Mesothelial cell of epicardium (in vitro differentiated cells): ENCODE data around the gene PKD1L1. TPM values are rescaled to one million over a fixed set of nuclear protein-coding genes. Genes with fewer than 3 reads are reported as not detected.
A peak's percentile ranks its signal among the peaks of the same experiment; 100 is the strongest.

ENCODE experiments used
- DNase-seq, 2 experiments: peaks; one replicate each; pipeline ENCODE4 v3.0.0; 2021; ENCODE audit warnings: low spot score in 2 of 2; ENCODE audit not compliant: unreplicated experiment in 2 of 2
- H3K27ac Mint-ChIP-seq: 2 replicates; pipeline ENCODE4 v1.8.0; 2021; ENCODE audit warnings: mixed read lengths
- H3K27me3 Mint-ChIP-seq: 2 replicates; pipeline ENCODE4 v1.8.0; 2021; ENCODE audit warnings: low read depth, mixed read lengths
- H3K36me3 Mint-ChIP-seq: 2 replicates; pipeline ENCODE4 v1.8.0; 2021; ENCODE audit warnings: mixed read lengths
- H3K4me1 Mint-ChIP-seq: 2 replicates; pipeline ENCODE4 v1.8.0; 2021; ENCODE audit warnings: mixed read lengths
- H3K4me3 Mint-ChIP-seq: 2 replicates; pipeline ENCODE4 v1.8.0; 2021; ENCODE audit warnings: mild to moderate bottlenecking, moderate library complexity, mixed read lengths
- H3K9me3 Mint-ChIP-seq: 2 replicates; pipeline ENCODE4 v1.8.0; 2021; ENCODE audit warnings: mixed read lengths
- total RNA-seq: library from RNA; stranded (reverse); gene quantifications from 3 replicates; pipeline ENCODE4 v1.2.1, GENCODE V29; 2021
- TF ChIP-seq, protein P1 (sequence below): fragments of 200-600 bp; sonication (generic); IDR thresholded peaks from one replicate; pipeline ENCODE4 v1.5.0; 2021; ENCODE audit warnings: antibody characterized with exemption; ENCODE audit not compliant: unreplicated experiment

The PKD1L1 gene
- total RNA-seq, 1 donor from 2014 or later = 0.36 TPM

DNA sequence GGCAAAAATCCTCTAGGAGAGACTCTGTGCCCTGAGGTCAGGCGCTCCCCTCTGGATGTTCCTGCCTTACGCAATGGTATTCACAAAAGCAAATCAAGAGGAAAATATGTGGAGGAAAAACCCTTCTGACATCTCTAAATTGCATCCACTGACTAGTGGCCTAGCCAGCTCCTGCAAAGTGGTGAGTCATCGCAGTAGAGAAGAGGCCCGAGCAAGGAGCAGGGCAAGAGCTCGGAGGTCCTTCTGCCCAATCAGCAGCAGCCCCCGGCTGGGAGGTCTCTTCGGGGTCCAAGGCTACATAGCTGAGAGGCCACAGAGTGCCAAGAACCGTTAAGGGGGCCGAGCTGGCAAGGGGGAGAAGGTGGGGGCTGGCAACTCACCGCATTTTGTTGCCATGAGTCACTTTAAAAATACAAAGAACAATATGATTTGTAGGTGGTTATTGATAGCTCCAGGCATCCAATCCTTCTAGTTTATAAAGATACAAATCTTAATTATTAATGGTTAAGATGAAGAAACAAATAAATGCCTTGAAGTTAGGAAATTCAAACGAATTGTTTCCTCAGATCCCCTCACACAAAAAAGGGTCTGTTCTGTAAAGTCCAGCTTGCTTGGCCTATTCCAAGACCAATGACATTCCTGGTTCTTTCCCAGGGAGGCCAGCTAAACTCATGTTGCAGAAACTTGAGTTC lies 161.6 kb downstream of the PKD1L1 start:
- Mint-ChIP-seq H3K4me3 (no peak overlapping the region), H3K9me3 (peaks cover 10% of the 10 kb centered on the region), H3K4me1 (peaks cover 62% of the 10 kb centered on the region), H3K27ac (peak overlapping the region; percentile 98), H3K27me3 (no peaks in the 10 kb centered on the region), H3K36me3 (peaks cover 3% of the 10 kb centered on the region)
- DNase-seq = peak; percentile 49 to 67
- TF ChIP-seq, protein P1, sequence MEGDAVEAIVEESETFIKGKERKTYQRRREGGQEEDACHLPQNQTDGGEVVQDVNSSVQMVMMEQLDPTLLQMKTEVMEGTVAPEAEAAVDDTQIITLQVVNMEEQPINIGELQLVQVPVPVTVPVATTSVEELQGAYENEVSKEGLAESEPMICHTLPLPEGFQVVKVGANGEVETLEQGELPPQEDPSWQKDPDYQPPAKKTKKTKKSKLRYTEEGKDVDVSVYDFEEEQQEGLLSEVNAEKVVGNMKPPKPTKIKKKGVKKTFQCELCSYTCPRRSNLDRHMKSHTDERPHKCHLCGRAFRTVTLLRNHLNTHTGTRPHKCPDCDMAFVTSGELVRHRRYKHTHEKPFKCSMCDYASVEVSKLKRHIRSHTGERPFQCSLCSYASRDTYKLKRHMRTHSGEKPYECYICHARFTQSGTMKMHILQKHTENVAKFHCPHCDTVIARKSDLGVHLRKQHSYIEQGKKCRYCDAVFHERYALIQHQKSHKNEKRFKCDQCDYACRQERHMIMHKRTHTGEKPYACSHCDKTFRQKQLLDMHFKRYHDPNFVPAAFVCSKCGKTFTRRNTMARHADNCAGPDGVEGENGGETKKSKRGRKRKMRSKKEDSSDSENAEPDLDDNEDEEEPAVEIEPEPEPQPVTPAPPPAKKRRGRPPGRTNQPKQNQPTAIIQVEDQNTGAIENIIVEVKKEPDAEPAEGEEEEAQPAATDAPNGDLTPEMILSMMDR = no peak

DNA sequence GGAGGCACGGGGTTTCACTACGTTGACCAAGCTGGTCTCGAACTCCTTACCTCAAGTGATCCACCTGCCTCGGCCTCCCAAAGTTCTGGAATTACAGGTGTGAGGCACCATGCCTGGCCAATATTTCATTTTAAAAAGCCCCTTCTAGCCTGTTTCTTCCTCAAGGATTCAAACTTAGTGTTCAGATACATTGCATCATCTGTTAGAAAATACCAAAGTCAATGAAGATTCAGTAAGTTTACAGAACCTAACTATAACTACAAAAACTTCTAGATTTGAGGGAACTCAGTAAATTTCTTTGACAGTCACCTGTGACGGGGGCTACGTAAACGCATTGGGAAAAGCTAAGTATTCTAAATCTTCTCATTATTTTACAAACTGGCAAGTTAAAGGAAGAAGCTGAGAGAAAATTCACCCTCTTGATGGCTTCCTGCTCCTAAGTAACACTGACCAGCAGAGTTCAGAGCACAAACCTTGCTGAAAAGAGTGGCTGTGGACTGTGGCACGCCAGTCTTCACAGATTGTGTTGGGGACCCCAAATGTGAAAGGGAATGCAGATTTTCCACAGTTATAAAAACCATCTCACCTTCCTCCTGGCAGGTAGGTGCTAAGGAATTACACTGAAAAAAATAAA lies 162.2 kb downstream of the PKD1L1 start:
- TF ChIP-seq, protein P1 = no peak
- peak in 1 of 2 experiments; percentile 5 for DNase-seq
- peak overlapping the region; percentile 98 for H3K27ac Mint-ChIP-seq
- peaks cover 64% of the 10 kb centered on the region for H3K4me1 Mint-ChIP-seq
- no peaks in the 10 kb centered on the region for H3K27me3 Mint-ChIP-seq
- H3K9me3 Mint-ChIP-seq = peaks cover 5% of the 10 kb centered on the region
- H3K4me3 Mint-ChIP-seq = no peak overlapping the region
- peaks cover 4% of the 10 kb centered on the region for H3K36me3 Mint-ChIP-seq

DNA sequence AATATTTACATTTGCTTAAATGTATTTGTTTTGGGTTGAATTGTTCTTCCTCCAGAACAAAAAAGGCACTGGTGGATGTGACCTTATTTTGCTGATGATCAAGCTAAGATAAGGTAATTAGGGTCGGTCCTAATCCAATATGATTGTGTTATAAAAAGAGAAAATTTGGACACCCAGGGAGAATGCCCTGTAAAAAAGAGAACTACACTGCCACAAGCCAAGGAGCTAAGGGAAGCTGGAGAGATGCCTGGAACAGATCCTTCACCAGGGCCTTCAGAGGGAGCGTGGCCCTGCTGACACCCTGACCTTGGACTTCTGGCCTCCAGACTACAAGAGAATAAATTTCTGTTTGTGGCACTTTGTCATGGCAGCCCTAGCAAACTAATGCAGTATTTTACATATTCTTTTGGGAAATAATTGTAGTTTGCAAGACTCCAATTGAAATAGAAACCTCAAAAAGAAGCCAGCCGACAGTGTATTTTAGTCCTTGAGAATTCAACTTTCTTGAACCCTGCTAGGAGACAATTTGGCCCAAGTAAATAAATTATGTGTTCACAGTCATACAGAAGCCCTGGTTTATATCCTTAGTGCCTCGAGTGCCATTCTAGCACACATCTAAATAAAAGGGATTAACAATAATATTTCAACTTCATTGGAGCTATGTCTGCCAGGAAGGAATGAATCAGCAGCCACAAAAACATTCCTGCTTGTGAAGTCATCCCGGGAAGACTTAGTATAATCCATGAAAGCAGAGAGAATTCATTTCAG lies 164.6 kb downstream of the PKD1L1 start:
- peaks cover 74% of the 10 kb centered on the region for H3K4me1 Mint-ChIP-seq
- DNase-seq = peak in 1 of 2 experiments; percentile 27
- H3K36me3 Mint-ChIP-seq = peaks cover 4% of the 10 kb centered on the region
- TF ChIP-seq, protein P1 = no peak
- no peaks in the 10 kb centered on the region for H3K27me3 Mint-ChIP-seq
- H3K4me3 Mint-ChIP-seq = no peak overlapping the region
- peak overlapping the region; percentile 98 for H3K27ac Mint-ChIP-seq
- H3K9me3 Mint-ChIP-seq = peaks cover 4% of the 10 kb centered on the region

DNA sequence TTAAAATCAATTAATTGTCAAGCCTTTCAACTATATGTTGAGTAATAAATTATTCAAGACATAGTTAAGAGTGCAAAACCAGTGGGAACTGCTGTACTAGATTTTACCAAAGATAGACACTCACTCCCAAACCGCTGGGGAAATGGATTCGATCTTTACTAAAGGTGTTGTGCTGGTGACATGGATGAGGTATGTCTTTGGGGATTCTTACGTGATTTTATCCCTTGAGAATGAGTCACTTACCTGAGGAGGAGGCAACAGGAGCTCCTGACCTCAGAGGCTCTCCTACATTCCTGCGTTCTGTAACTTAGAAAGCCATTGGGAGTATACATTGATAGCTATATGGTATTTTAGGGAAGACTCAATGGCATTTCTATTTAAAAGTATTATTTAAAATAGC lies 165.5 kb downstream of the PKD1L1 start:
- H3K9me3 Mint-ChIP-seq = peaks cover 9% of the 10 kb centered on the region
- TF ChIP-seq, protein P1 = no peak
- peak overlapping the region; percentile 98 for H3K27ac Mint-ChIP-seq
- H3K4me3 Mint-ChIP-seq = no peak overlapping the region
- H3K27me3 Mint-ChIP-seq = no peaks in the 10 kb centered on the region
- peaks cover 4% of the 10 kb centered on the region for H3K36me3 Mint-ChIP-seq
- peaks cover 80% of the 10 kb centered on the region for H3K4me1 Mint-ChIP-seq
- DNase-seq = peak in 1 of 2 experiments; percentile 19

DNA sequence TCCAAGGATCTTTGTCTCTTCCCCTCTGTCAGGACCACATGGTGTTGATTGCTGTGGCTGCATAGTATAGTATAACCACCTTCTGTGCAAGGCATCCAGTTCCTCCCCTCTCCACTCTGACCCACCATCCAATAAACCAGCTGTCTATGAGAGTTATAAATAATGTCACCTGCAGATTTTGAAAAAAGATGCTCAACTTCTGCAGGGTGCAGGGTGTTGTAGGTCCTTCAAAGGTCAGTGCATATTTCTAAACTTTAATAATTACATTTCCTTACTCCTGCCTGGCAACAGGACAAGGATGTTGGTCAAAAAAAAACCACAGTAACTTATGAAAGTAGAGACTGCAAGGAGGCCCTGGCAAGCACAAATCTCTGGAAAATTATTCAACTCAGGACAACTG lies 166.2 kb downstream of the PKD1L1 start:
- DNase-seq = no peak
- Mint-ChIP-seq H3K4me3 (no peak overlapping the region), H3K4me1 (peaks cover 73% of the 10 kb centered on the region), H3K9me3 (peaks cover 13% of the 10 kb centered on the region), H3K27ac (peak overlapping the region; percentile 98), H3K36me3 (peaks cover 4% of the 10 kb centered on the region), H3K27me3 (no peaks in the 10 kb centered on the region)
- TF ChIP-seq, protein P1 = no peak
